GM21390 (cell line): ENCODE results near the gene MYCBPAP.

Experiments used
- ATAC-seq: cut with Tn5 transposase; IDR thresholded peaks from one replicate; pipeline ENCODE4 v1.9.1; 2021; ENCODE audit not compliant: unreplicated experiment

Gene MYCBPAP

GRCh38 chr17:50487213-50488096, 20.8 kb upstream of the MYCBPAP start:
- ATAC-seq: no peak

GRCh38 chr17:50488880-50489279, 19.4 kb upstream of the MYCBPAP start:
- ATAC-seq: no peak

GRCh38 chr17:50491505-50491904, 16.7 kb upstream of the MYCBPAP start:
- no peak for ATAC-seq

GRCh38 chr17:50492214-50492613, 16.0 kb upstream of the MYCBPAP start:
- ATAC-seq: no peak

GRCh38 chr17:50493744-50494143, 14.5 kb upstream of the MYCBPAP start:
- no peak for ATAC-seq

GRCh38 chr17:50495217-50495823, 12.9 kb upstream of the MYCBPAP start:
- no peak for ATAC-seq

GRCh38 chr17:50495918-50496317, 12.3 kb upstream of the MYCBPAP start:
- ATAC-seq: no peak

GRCh38 chr17:50498021-50498874, 10.0 kb upstream of the MYCBPAP start:
- ATAC-seq: no peak

GRCh38 chr17:50499270-50499669, 9.0 kb upstream of the MYCBPAP start:
- ATAC-seq: no peak

GRCh38 chr17:50499721-50500120, 8.5 kb upstream of the MYCBPAP start:
- ATAC-seq: no peak

- no peak for ATAC-seq
Measured at GRCh38 chr17:50501054-50501453, 7.2 kb upstream of the MYCBPAP start.

GRCh38 chr17:50502301-50502990, 5.8 kb upstream of the MYCBPAP start:
- no peak for ATAC-seq

GRCh38 chr17:50505591-50506130, 2.6 kb upstream of the MYCBPAP start:
- ATAC-seq: no peak

- ATAC-seq: no peak
Measured at GRCh38 chr17:50506298-50506697, 1.9 kb upstream of the MYCBPAP start.

- no peak for ATAC-seq
Measured at GRCh38 chr17:50508573-50509460, 578 bp downstream of the MYCBPAP start.

GRCh38 chr17:50511058-50511457, 2.8 kb downstream of the MYCBPAP start:
- peak; percentile 84 for ATAC-seq

- no peak for ATAC-seq
Measured at GRCh38 chr17:50513495-50513894, 5.3 kb downstream of the MYCBPAP start.

GRCh38 chr17:50514388-50514787, 6.1 kb downstream of the MYCBPAP start:
- ATAC-seq: no peak

- ATAC-seq: no peak
Measured at GRCh38 chr17:50514936-50515702, 6.9 kb downstream of the MYCBPAP start.
